Mesothelial cell of epicardium (in vitro differentiated cells): ENCODE measurements around the gene CNKSR3. TPM values are rescaled to one million over a fixed set of nuclear protein-coding genes. Genes with fewer than 3 reads are reported as not detected.

Source experiments
- DNase-seq, 2 experiments: peaks; one replicate each; pipeline ENCODE4 v3.0.0; 2021; ENCODE audit warnings: low spot score in 2 of 2; ENCODE audit not compliant: unreplicated experiment in 2 of 2
- H3K27ac Mint-ChIP-seq: 2 replicates; pipeline ENCODE4 v1.8.0; 2021; ENCODE audit warnings: mixed read lengths
- H3K27me3 Mint-ChIP-seq: 2 replicates; pipeline ENCODE4 v1.8.0; 2021; ENCODE audit warnings: low read depth, mixed read lengths
- H3K36me3 Mint-ChIP-seq: 2 replicates; pipeline ENCODE4 v1.8.0; 2021; ENCODE audit warnings: mixed read lengths
- H3K4me1 Mint-ChIP-seq: 2 replicates; pipeline ENCODE4 v1.8.0; 2021; ENCODE audit warnings: mixed read lengths
- H3K4me3 Mint-ChIP-seq: 2 replicates; pipeline ENCODE4 v1.8.0; 2021; ENCODE audit warnings: mild to moderate bottlenecking, moderate library complexity, mixed read lengths
- H3K9me3 Mint-ChIP-seq: 2 replicates; pipeline ENCODE4 v1.8.0; 2021; ENCODE audit warnings: mixed read lengths
- CTCF ChIP-seq: fragments of 200-600 bp; sonication (generic); IDR thresholded peaks from one replicate; pipeline ENCODE4 v1.5.0; 2021; ENCODE audit warnings: antibody characterized with exemption; ENCODE audit not compliant: unreplicated experiment
- total RNA-seq: library from RNA; stranded (reverse); gene quantifications from 3 replicates; pipeline ENCODE4 v1.2.1, GENCODE V29; 2021

Gene CNKSR3
- total RNA-seq, 1 donor from 2014 or later: 13.4 TPM

DNA sequence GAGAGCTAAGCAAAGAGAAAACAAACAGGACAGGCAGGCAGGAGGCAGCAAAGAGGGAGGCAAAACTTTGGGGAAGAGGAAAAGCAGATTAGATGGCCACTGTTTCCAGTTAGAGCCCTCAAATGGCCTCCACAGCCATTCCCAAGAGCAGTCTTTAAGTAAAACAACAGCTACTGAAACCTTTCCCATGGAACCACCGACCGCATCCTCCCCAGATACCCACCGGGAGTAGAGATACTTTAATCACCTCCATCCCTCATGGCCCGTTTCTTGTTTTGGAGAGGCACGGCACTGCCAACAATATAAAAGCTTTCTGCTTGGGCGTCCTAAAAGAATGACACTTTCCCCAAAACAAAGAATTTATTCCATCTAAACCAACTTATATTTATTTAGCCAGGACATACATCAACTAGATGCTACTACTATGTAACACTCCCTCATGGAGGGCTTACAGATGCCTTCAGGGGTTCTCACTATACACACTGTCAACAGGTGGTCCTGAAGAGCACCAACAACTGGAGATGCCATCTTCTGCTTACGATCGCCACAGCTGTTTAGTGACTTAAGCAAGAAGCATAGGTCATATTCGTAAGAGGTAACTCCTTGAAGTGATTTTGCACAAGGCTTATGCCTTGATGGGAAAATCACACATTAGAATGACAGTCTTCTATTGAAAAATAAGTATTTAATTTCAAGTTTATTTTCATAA lies 43.4 kb downstream of the CNKSR3 start:
- Mint-ChIP-seq H3K4me3 (no peak overlapping the region), H3K9me3 (peaks cover 6% of the 10 kb centered on the region), H3K36me3 (peaks cover 6% of the 10 kb centered on the region), H3K4me1 (peaks cover 13% of the 10 kb centered on the region), H3K27ac (peak overlapping the region; percentile 53), H3K27me3 (no peaks in the 10 kb centered on the region)
- TF ChIP-seq CTCF: no peak
- DNase-seq: no peak

GRCh38 chr6:154466139-154466538 lies 44.3 kb downstream of the CNKSR3 start:
- Mint-ChIP-seq H3K36me3 (peaks cover 6% of the 10 kb centered on the region), H3K27ac (peak overlapping the region; percentile 54), H3K4me1 (peaks cover 5% of the 10 kb centered on the region), H3K4me3 (no peak overlapping the region), H3K27me3 (no peaks in the 10 kb centered on the region), H3K9me3 (peaks cover 6% of the 10 kb centered on the region)
- no peak for DNase-seq
- TF ChIP-seq CTCF: no peak

DNA sequence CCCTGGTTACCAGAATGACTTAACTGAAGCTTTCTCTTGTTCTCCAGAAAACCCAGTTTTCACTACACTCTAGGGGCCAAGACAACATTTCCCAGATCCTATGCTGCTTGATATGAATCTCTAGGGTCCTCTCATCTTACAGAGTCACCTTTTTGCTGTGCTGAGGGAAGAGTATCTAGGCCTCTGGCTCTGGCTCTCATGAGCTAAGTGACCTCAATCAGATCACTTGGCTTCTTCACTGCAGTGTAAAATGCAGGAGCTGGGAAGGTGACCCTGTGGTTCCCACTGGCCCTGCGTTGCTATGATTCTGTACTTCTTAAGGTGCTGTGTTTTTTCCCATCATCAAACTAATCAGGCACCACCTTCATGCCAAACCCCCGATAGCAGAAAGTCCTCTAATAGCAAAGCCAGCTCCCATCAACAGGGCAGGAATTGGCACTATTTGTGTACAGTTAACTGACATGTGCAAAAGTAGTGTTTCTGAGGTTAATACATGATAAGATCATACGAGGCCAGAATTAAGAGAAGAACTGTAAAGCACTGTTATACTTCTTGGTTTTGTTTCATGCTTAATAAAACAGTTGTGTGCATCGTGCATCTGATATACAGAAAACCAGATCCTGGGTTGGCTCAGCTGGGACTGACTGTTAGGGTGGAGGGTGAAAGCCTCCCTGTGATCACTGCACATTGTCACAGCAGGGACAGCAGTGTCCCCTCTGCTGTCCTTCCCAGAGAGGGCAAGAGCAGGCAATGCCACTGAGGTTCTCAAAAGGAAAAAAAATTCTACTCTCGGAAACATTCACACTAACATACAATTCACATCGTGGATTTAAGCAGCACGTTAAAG lies 46.7 kb downstream of the CNKSR3 start:
- H3K9me3 Mint-ChIP-seq: no peaks in the 10 kb centered on the region
- DNase-seq: no peak
- H3K4me3 Mint-ChIP-seq: no peak overlapping the region
- no peaks in the 10 kb centered on the region for H3K36me3 Mint-ChIP-seq
- H3K27ac Mint-ChIP-seq: no peak overlapping the region
- no peak for TF ChIP-seq CTCF
- H3K4me1 Mint-ChIP-seq: peaks cover 7% of the 10 kb centered on the region
- H3K27me3 Mint-ChIP-seq: no peaks in the 10 kb centered on the region

GRCh38 chr6:154462425-154462824 lies 48.1 kb downstream of the CNKSR3 start:
- H3K27ac Mint-ChIP-seq: no peak overlapping the region
- TF ChIP-seq CTCF: no peak
- DNase-seq: no peak
- no peaks in the 10 kb centered on the region for H3K9me3 Mint-ChIP-seq
- H3K4me1 Mint-ChIP-seq: peaks cover 21% of the 10 kb centered on the region
- no peaks in the 10 kb centered on the region for H3K27me3 Mint-ChIP-seq
- H3K36me3 Mint-ChIP-seq: no peaks in the 10 kb centered on the region
- no peak overlapping the region for H3K4me3 Mint-ChIP-seq

DNA sequence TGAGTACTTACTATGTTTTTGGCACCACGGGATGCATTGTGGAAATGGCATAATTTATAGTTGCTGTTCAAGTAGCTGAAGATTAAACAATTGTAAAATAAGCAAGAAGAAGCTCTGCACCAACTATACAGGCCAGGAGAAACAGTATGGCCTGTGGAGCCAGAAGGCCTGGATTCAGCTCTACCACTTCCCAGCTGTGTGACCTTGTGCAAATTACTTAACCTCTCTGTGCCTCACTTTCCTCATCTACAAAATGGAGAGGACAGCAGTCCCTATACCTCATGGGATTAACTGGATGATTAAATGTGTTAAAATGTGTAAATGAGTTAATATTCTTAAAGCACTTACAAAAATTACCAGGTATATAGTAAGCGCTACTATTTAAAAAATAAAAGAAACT lies 49.1 kb downstream of the CNKSR3 start:
- no peaks in the 10 kb centered on the region for H3K27me3 Mint-ChIP-seq
- no peak overlapping the region for H3K4me3 Mint-ChIP-seq
- TF ChIP-seq CTCF: no peak
- no peaks in the 10 kb centered on the region for H3K36me3 Mint-ChIP-seq
- no peaks in the 10 kb centered on the region for H3K9me3 Mint-ChIP-seq
- peaks cover 30% of the 10 kb centered on the region for H3K4me1 Mint-ChIP-seq
- DNase-seq: no peak
- no peak overlapping the region for H3K27ac Mint-ChIP-seq
